Liver (tissue), 9 donors: ENCODE measurements around the gene STAT1. TPM values are rescaled to one million over a fixed set of nuclear protein-coding genes. Genes with fewer than 3 reads are reported as not detected.
A peak's percentile ranks its signal among the peaks of the same experiment; 100 is the strongest.

Source experiments
- DNase-seq: peaks from one replicate; pipeline ENCODE4 v3.0.0-alpha.2; 2017; ENCODE audit warnings: low spot score
- H3K27ac ChIP-seq, 2 donors: one replicate each; pipeline ENCODE4 v1.7.0; 2013; ENCODE audit warnings: inconsistent platforms in 2 of 2, low read length in 2 of 2, control low read depth in 1 of 2, low read depth in 1 of 2, mild to moderate bottlenecking in 1 of 2
- H3K27me3 ChIP-seq, 4 donors: one replicate each; pipeline versions ENCODE4 v1.6.1 to v1.7.0; 2013; ENCODE audit warnings: low read length in 3 of 4, inconsistent platforms in 1 of 4, mild to moderate bottlenecking in 1 of 4, moderate library complexity in 1 of 4; ENCODE audit not compliant: control insufficient read depth in 4 of 4, insufficient read depth in 4 of 4
- H3K36me3 ChIP-seq, 4 donors: one replicate each; pipeline versions ENCODE4 v1.6.1 to v1.7.0; 2013; ENCODE audit warnings: low read length in 3 of 4, mild to moderate bottlenecking in 3 of 4, low read depth in 1 of 4, moderate library complexity in 1 of 4; ENCODE audit not compliant: control insufficient read depth in 4 of 4, insufficient read depth in 3 of 4
- H3K4me1 ChIP-seq, 4 donors: one replicate each; pipeline versions ENCODE4 v1.6.1 to v1.7.0; 2013; ENCODE audit warnings: low read length in 3 of 4, mild to moderate bottlenecking in 3 of 4, moderate library complexity in 1 of 4; ENCODE audit not compliant: control insufficient read depth in 4 of 4, insufficient read depth in 4 of 4
- H3K4me3 ChIP-seq, 3 donors: one replicate each; pipeline versions ENCODE4 v1.6.1 to v1.7.0; 2013; ENCODE audit warnings: low read length in 3 of 3, control low read depth in 1 of 3, low read depth in 1 of 3, mild to moderate bottlenecking in 1 of 3
- H3K9ac ChIP-seq, 2 donors: one replicate each; pipeline ENCODE4 v1.7.0; 2013; ENCODE audit warnings: low read length in 2 of 2, mild to moderate bottlenecking in 2 of 2, moderate library complexity in 2 of 2, control low read depth in 1 of 2, low read depth in 1 of 2
- H3K9me3 ChIP-seq, 4 donors: one replicate each; pipeline versions ENCODE4 v1.6.1 to v1.7.0; 2013; ENCODE audit warnings: low read length in 3 of 4; ENCODE audit not compliant: control insufficient read depth in 4 of 4
- EGR1 ChIP-seq, 2 donors: IDR thresholded peaks; 2 replicates each; pipeline ENCODE4 v1.6.1; 2016 to 2018; ENCODE audit warnings: antibody characterized with exemption in 2 of 2, low read depth in 2 of 2
- FOXA2 ChIP-seq: IDR thresholded peaks from 2 replicates; pipeline ENCODE4 v1.6.1; 2016; ENCODE audit warnings: antibody characterized with exemption
- GABPA ChIP-seq, 2 donors: IDR thresholded peaks in 1 of 2; conservative IDR thresholded peaks in 1 of 2; 2 replicates each; pipeline ENCODE4 v1.6.1; 2016; ENCODE audit warnings: antibody characterized with exemption in 2 of 2, mild to moderate bottlenecking in 1 of 2, moderate library complexity in 1 of 2
- HNF4A ChIP-seq, 2 donors: conservative IDR thresholded peaks; 2 replicates each; pipeline ENCODE4 v1.6.1; 2016; ENCODE audit warnings: antibody characterized with exemption in 2 of 2, mild to moderate bottlenecking in 2 of 2
- HNF4G ChIP-seq: IDR thresholded peaks from 2 replicates; pipeline ENCODE4 v1.6.1; 2016; ENCODE audit warnings: antibody characterized with exemption
- JUND ChIP-seq, 2 donors: IDR thresholded peaks; 2 replicates each; pipeline ENCODE4 v1.6.1; 2016; ENCODE audit warnings: antibody characterized with exemption in 2 of 2
- RAD21 ChIP-seq, 2 donors: IDR thresholded peaks; 2 replicates each; pipeline ENCODE4 v1.6.1; 2016; ENCODE audit warnings: antibody characterized with exemption in 2 of 2, mild to moderate bottlenecking in 2 of 2
- RXRA ChIP-seq, 2 donors: IDR thresholded peaks; 2 replicates each; pipeline ENCODE4 v1.6.1; 2017 to 2018; ENCODE audit warnings: antibody characterized with exemption in 2 of 2, mild to moderate bottlenecking in 1 of 2
- SP1 ChIP-seq: IDR thresholded peaks from 2 replicates; pipeline ENCODE4 v1.6.1; 2018; ENCODE audit warnings: antibody characterized with exemption, mild to moderate bottlenecking
- TAF1 ChIP-seq: conservative IDR thresholded peaks from 2 replicates; pipeline ENCODE4 v1.6.1; 2016; ENCODE audit warnings: antibody characterized with exemption, mild to moderate bottlenecking
- YY1 ChIP-seq: IDR thresholded peaks from 2 replicates; pipeline ENCODE4 v1.6.1; 2016; ENCODE audit warnings: antibody characterized with exemption, mild to moderate bottlenecking
- ZBTB33 ChIP-seq: IDR thresholded peaks from 2 replicates; pipeline ENCODE4 v1.6.1; 2016; ENCODE audit warnings: antibody characterized with exemption
- WGBS: extraction: QIAGEN DNeasy Blood & Tissue Kit; methylation state at CpG from one replicate; pipeline ENCODE4 v1.1.7; 2013; 5-methylcytosine and 5-hydroxymethylcytosine counted together
- polyA plus RNA-seq, 2 donors: library from polyadenylated mRNA; stranded (reverse) in 1 of 2; unstranded in 1 of 2; fragments of 200-250 nt in 1 of 2; fragments of >200 nt in 1 of 2; fragmentation: Nextera tagmentation in 1 of 2; extraction: Ambion mirVana in 1 of 2; gene quantifications; one replicate each; pipeline versions ENCODE4 v1.2.1 to v1.2.3, GENCODE V29; 2013 to 2015
- total RNA-seq, 2 donors: library from RNA; depleted of rRNA; stranded (reverse); fragments of >200 nt; gene quantifications; one replicate each; pipeline ENCODE4 v1.2.3, GENCODE V29; 2014
- TF ChIP-seq, protein P1 (sequence below): fragments of 150-350 bp; IDR thresholded peaks from 2 replicates; pipeline ENCODE4 v1.5.1; 2017; ENCODE audit warnings: improper control_type of control experiment, low read depth, low read length; ENCODE audit not compliant: missing input control
- TF ChIP-seq, protein P2 (sequence below): IDR thresholded peaks from 2 replicates; pipeline ENCODE4 v1.6.1; 2016; ENCODE audit warnings: antibody characterized with exemption, mild to moderate bottlenecking
- donor health status: healthy.
- donor health status: healthy.
- donor health status: healthy.
- donor health status: healthy.
- donor health status: healthy.

STAT1 gene
- total and polyA plus RNA-seq, 4 donors = 26.2 to 78.7 (median 45.6) TPM

DNA sequence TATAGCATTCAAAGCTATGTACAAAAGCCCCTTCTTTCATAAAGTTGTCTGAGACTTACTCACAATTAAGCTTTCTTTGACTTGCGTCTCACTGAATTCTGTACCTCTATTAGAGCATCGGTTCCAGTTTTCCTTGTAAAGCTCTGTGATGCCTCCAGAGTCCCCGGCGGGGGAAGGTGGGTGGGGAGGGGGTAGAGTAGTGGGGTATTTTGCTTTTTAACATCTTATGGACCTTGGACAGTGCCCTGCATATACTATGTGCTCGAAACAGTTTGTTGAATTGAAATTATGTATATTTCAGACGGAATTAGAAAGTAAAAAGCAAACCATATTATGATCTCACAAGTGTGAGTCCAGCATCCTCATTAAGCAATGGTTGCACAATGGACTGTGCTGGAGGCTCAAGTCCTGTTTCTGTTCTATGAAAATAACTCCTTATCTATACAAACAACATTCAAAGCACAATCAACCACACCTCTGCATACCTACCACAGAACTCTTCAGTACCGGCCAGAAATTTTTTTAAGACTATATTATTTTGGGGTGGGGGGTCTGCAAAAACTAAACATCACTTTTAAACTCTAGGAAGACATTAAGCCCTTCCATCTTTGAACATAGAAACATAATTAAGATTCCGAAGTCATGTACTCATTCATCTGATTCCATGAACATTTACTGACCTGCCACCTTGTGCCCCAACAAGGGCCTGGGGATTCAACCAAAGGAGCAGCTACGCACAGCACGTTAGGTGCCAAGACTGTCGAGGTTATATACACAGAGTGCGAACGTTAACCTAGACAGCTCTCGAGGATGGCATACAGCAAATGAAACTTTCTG, 908 bp downstream of the STAT1 start:
- Histone ChIP-seq H3K27me3 (no peaks in the 10 kb centered on the region), H3K36me3 (peaks cover 0 to 23% (median 13%) of the 10 kb centered on the region in 4 donors), H3K27ac (peak overlapping the region; percentile 86 to 95), H3K4me3 (peak overlapping the region; percentile 80 to 98 (median 96)), H3K4me1 (peaks cover 7 to 29% (median 18%) of the 10 kb centered on the region in 4 donors), H3K9me3 (no peaks in the 10 kb centered on the region), H3K9ac (peak overlapping the region; percentile 93 to 95)
- WGBS = 25% methylated on average over 14 of the region's 14 CpGs
- no peak for DNase-seq
- TF ChIP-seq GABPA (IDR thresholded peaks at IDR 0.05 in 1 of 2, conservative IDR thresholded peaks at IDR 0.05 in 1 of 2) (no peak), HNF4A (conservative IDR thresholded peaks at IDR 0.05) (peak; percentile 29 to 37)

DNA sequence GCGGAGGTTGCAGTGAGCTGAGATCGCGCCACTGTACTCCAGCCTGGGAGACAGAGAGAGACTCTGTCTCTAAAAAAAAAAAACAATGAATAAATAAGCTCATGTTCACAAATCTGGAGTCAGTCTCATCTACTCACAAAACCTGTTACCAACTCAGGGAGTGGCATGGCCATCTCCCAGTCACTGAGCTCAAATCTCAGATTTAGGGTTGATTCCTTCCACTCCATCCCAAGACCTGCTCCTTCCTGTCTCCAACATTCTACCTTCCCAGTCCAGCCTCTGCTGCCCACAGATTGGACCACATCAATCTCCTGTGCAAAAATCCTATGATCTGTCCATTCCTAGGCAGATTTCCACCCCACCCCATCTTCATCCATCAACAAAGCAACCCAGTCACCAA, 1.6 kb downstream of the STAT1 start:
- Histone ChIP-seq H3K27me3 (no peaks in the 10 kb centered on the region), H3K9ac (peak overlapping the region in 1 of 2 donors; percentile 1), H3K36me3 (peaks cover 0 to 30% (median 18%) of the 10 kb centered on the region in 4 donors), H3K4me3 (peak overlapping the region in 2 of 3 donors; percentile 80 to 98), H3K4me1 (peaks cover 7 to 29% (median 18%) of the 10 kb centered on the region in 4 donors), H3K9me3 (no peaks in the 10 kb centered on the region), H3K27ac (peak overlapping the region in 1 of 2 donors; percentile 95)
- DNase-seq = no peak
- WGBS = 91% methylated on average over 3 of the region's 3 CpGs
- TF ChIP-seq, protein P1, sequence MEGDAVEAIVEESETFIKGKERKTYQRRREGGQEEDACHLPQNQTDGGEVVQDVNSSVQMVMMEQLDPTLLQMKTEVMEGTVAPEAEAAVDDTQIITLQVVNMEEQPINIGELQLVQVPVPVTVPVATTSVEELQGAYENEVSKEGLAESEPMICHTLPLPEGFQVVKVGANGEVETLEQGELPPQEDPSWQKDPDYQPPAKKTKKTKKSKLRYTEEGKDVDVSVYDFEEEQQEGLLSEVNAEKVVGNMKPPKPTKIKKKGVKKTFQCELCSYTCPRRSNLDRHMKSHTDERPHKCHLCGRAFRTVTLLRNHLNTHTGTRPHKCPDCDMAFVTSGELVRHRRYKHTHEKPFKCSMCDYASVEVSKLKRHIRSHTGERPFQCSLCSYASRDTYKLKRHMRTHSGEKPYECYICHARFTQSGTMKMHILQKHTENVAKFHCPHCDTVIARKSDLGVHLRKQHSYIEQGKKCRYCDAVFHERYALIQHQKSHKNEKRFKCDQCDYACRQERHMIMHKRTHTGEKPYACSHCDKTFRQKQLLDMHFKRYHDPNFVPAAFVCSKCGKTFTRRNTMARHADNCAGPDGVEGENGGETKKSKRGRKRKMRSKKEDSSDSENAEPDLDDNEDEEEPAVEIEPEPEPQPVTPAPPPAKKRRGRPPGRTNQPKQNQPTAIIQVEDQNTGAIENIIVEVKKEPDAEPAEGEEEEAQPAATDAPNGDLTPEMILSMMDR = no peak
- TF ChIP-seq GABPA (IDR thresholded peaks at IDR 0.05 in 1 of 2, conservative IDR thresholded peaks at IDR 0.05 in 1 of 2) = no peak
- TF ChIP-seq HNF4G = no peak
- no peak for TF ChIP-seq SP1
- TF ChIP-seq ZBTB33 = no peak
- TF ChIP-seq TAF1 = no peak
- no peak for TF ChIP-seq RXRA (IDR thresholded peaks at IDR 0.05)
- no peak for TF ChIP-seq JUND (IDR thresholded peaks at IDR 0.05)
- TF ChIP-seq, protein P2, sequence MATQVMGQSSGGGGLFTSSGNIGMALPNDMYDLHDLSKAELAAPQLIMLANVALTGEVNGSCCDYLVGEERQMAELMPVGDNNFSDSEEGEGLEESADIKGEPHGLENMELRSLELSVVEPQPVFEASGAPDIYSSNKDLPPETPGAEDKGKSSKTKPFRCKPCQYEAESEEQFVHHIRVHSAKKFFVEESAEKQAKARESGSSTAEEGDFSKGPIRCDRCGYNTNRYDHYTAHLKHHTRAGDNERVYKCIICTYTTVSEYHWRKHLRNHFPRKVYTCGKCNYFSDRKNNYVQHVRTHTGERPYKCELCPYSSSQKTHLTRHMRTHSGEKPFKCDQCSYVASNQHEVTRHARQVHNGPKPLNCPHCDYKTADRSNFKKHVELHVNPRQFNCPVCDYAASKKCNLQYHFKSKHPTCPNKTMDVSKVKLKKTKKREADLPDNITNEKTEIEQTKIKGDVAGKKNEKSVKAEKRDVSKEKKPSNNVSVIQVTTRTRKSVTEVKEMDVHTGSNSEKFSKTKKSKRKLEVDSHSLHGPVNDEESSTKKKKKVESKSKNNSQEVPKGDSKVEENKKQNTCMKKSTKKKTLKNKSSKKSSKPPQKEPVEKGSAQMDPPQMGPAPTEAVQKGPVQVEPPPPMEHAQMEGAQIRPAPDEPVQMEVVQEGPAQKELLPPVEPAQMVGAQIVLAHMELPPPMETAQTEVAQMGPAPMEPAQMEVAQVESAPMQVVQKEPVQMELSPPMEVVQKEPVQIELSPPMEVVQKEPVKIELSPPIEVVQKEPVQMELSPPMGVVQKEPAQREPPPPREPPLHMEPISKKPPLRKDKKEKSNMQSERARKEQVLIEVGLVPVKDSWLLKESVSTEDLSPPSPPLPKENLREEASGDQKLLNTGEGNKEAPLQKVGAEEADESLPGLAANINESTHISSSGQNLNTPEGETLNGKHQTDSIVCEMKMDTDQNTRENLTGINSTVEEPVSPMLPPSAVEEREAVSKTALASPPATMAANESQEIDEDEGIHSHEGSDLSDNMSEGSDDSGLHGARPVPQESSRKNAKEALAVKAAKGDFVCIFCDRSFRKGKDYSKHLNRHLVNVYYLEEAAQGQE = no peak
- TF ChIP-seq YY1 = no peak
- no peak for TF ChIP-seq RAD21 (IDR thresholded peaks at IDR 0.05)
- TF ChIP-seq FOXA2 = no peak
- no peak for TF ChIP-seq EGR1 (IDR thresholded peaks at IDR 0.05; ENCODE audit: low read depth in 2 of 2)
